HepG2 (cell line): ENCODE measurements around the gene SOAT2. TPM values are rescaled to one million over a fixed set of nuclear protein-coding genes. Genes with fewer than 3 reads are reported as not detected.
A peak's percentile ranks its signal among the peaks of the same experiment; 100 is the strongest.

ENCODE experiments used
- ATAC-seq: fragments of 200-7000 bp; cut with Tn5 transposase; 3 replicates; pipeline ENCODE4 v1.9.1; 2020; ENCODE audit warnings: mild to moderate bottlenecking, moderate library complexity
- BruUV-seq: library from RNA; stranded (reverse); fragments of 400-500 nt; replicated peaks from 2 replicates; lab custom pipeline; 2021; lab: Mats Ljungman, UMichigan
- CTCF ChIA-PET: fragments of 300-600 bp; formaldehyde crosslinking; extraction: SDS; loops from one replicate; lab custom pipeline; 2021; ENCODE audit warnings: low total read pairs, inconsistent platforms, low intra/inter-chr PET ratio; lab: Yijun Ruan, JAX
- POLR2A ChIA-PET: fragments of 350-600 bp; sonication (Branson Sonifier 250); formaldehyde crosslinking; loops from one replicate; lab custom pipeline; 2020; ENCODE audit warnings: antibody characterized with exemption, inconsistent platforms; lab: Yijun Ruan, JAX
- DNase-seq: peaks from one replicate; pipeline ENCODE4 v3.0.0-alpha.2; 2015; ENCODE audit warnings: low spot score
- FAIRE-seq: peaks from 3 replicates; lab custom pipeline; 2011; peaks lifted over from hg19 to GRCh38; lab: Jason Lieb, UNC
- H2AFZ ChIP-seq: one replicate; pipeline ENCODE4 v1.6.1; 2011; ENCODE audit warnings: low read length, inconsistent platforms
- H3K27ac ChIP-seq: fragments of 300-600 bp; 3 replicates; pipeline ENCODE4 v1.8.0; 2011; ENCODE audit warnings: mixed run types, mild to moderate bottlenecking, mixed read lengths, low read length, inconsistent platforms; ENCODE audit not compliant: insufficient read depth; ENCODE audit errors: extremely low read length
- H3K27me3 ChIP-seq, 2 experiments: fragments of 200-600 bp in 1 of 2; 2 replicates in 1 of 2; 3 replicates in 1 of 2; pipeline versions ENCODE4 v1.6.0 to v1.8.0; 2011; ENCODE audit warnings: low read length in 2 of 2, mild to moderate bottlenecking in 2 of 2, moderate library complexity in 2 of 2, inconsistent platforms in 1 of 2; ENCODE audit not compliant: insufficient read depth in 2 of 2, control insufficient read depth in 1 of 2
- H3K36me3 ChIP-seq, 2 experiments: fragments of 200-600 bp in 1 of 2; replicated peaks in 1 of 2; 2 replicates in 1 of 2; 3 replicates in 1 of 2; pipeline versions ENCODE4 v1.5.1 to v1.8.0; 2011; ENCODE audit warnings: low read length in 2 of 2, inconsistent platforms in 1 of 2; ENCODE audit not compliant: insufficient read depth in 2 of 2, control insufficient read depth in 1 of 2
- H3K4me1 ChIP-seq: 2 replicates; pipeline ENCODE4 v1.5.1; 2012; ENCODE audit warnings: low read length, inconsistent platforms; ENCODE audit not compliant: insufficient read depth
- H3K4me2 ChIP-seq: 2 replicates; pipeline ENCODE4 v1.6.0; 2011; ENCODE audit warnings: low read depth, low read length, inconsistent platforms
- H3K4me3 ChIP-seq, 3 experiments: fragments of 200-600 bp in 1 of 3; sonication (generic), shearing (Covaris generic) in 1 of 3; replicated peaks in 1 of 3; 2 replicates each; pipeline ENCODE4 v1.5.1; 2011 to 2016; ENCODE audit warnings: low read length in 3 of 3, inconsistent platforms in 2 of 3, low read depth in 2 of 3, mild to moderate bottlenecking in 2 of 3, control low read depth in 1 of 3, mixed read lengths in 1 of 3; ENCODE audit not compliant: insufficient read depth in 1 of 3
- H3K79me2 ChIP-seq: one replicate; pipeline ENCODE4 v1.6.1; 2011; ENCODE audit warnings: low read length, inconsistent platforms; ENCODE audit not compliant: insufficient read depth
- H3K9ac ChIP-seq: 2 replicates; pipeline ENCODE4 v1.6.0; 2011; ENCODE audit warnings: mild to moderate bottlenecking, low read depth, low read length, inconsistent platforms; ENCODE audit not compliant: insufficient read depth
- H3K9me3 ChIP-seq: 2 replicates; pipeline ENCODE4 v1.5.1; 2012; ENCODE audit warnings: mild to moderate bottlenecking, low read length
- H4K20me1 ChIP-seq: 2 replicates; pipeline ENCODE4 v1.6.0; 2011; ENCODE audit warnings: inconsistent platforms, mild to moderate bottlenecking, low read length, moderate library complexity; ENCODE audit not compliant: insufficient read depth
- BCL3 ChIP-seq: sonication (generic); formaldehyde crosslinking; IDR thresholded peaks from 2 replicates; pipeline ENCODE4 v1.5.1; 2020; ENCODE audit warnings: mild to moderate bottlenecking, missing genetic modification reagents, moderate library complexity
- CTCF ChIP-seq: sonication (generic); formaldehyde crosslinking; IDR thresholded peaks from 2 replicates; pipeline ENCODE4 v1.5.0; 2020; ENCODE audit warnings: mild to moderate bottlenecking, missing genetic modification reagents, moderate library complexity
- SRSF1 ChIP-seq: fragments of 200-400 bp; formaldehyde crosslinking; optimal IDR thresholded peaks from 2 replicates; pipeline ENCODE3; 2017; ENCODE audit warnings: mild to moderate bottlenecking, low read depth, low read length, moderate library complexity
- TEAD3 ChIP-seq: optimal IDR thresholded peaks from 2 replicates; pipeline ENCODE3; 2016; ENCODE audit warnings: borderline replicate concordance
- ZBTB7B ChIP-seq: sonication (generic); formaldehyde crosslinking; IDR thresholded peaks from 2 replicates; pipeline ENCODE4 v1.4.0; 2020; ENCODE audit warnings: missing genetic modification reagents
- ZNF263 ChIP-seq: sonication (generic); formaldehyde crosslinking; IDR thresholded peaks from 2 replicates; pipeline ENCODE4 v1.4.0; 2020; ENCODE audit warnings: missing genetic modification reagents
- WGBS: methylation state at CpG from one replicate; pipeline ENCODE4 v1.1.6; 2017; ENCODE audit warnings: low lambda C conversion rate; 5-methylcytosine and 5-hydroxymethylcytosine counted together
- in situ Hi-C: cut with HindIII; loops from 2 replicates; pipeline ENCODE4 v1.10.0; 2017; ENCODE audit warnings: low pct_unique_long_range_greater_than_20kb; ENCODE audit not compliant: extremely low pct_ligation_motif_present
- intact Hi-C: fragments of 100-400 bp; cut with micrococcal nuclease; formaldehyde crosslinking; loops from one replicate; pipeline ENCODE4 v1.10.0; 2022; ENCODE audit not compliant: unreplicated experiment
- polyA plus RNA-seq, 8 experiments: library from polyadenylated mRNA; depleted of rRNA in 3 of 8; stranded (reverse) in 7 of 8; unstranded in 1 of 8; fragments of >200 nt; fragmentation: Illumina TruSeq in 4 of 8; extraction: Trizol in 4 of 8; gene quantifications; 2 replicates each; pipeline versions ENCODE4 v1.2.1 to v1.2.3, GENCODE V29; 2011 to 2016; ENCODE audit warnings: low read depth in 4 of 8, missing spikeins in 1 of 8, mixed read lengths in 1 of 8; ENCODE audit not compliant: insufficient read depth in 1 of 8
- total RNA-seq, 5 experiments: library from RNA; depleted of rRNA; stranded (reverse); fragments of >200 nt; fragmentation: Illumina TruSeq; extraction: Trizol; gene quantifications; 2 replicates each; pipeline ENCODE4 v1.2.3, GENCODE V29; 2016; ENCODE audit warnings: low read depth in 1 of 5

The SOAT2 gene
- total and polyA plus RNA-seq, 2 of the 13 experiments (the other 11 are each of a cell fraction or from before 2014, with no cell fraction given): 14.9 to 108 TPM

- ChIA-PET POLR2A (interaction anchor here (0.7 to 3.6 kb wide), 3 partner anchors 12 to 48 kb away, joined by 3 to 42 read pairs (median 3); partner anchors contain the start of gene SPRYD3), CTCF (no interaction called here)
- ATAC-seq (no peak), FAIRE-seq (no peak), DNase-seq (no peak)
- Histone ChIP-seq H4K20me1 (no peaks in the 10 kb centered on the region), H3K4me1 (peaks cover 80% of the 10 kb centered on the region), H3K4me3 (peak overlapping the region; percentile 56 to 90 (median 78)), H2AFZ (no peak overlapping the region), H3K79me2 (no peaks in the 10 kb centered on the region), H3K27me3 (peaks cover 0 to 10% of the 10 kb centered on the region in 2 experiments; a peak in 3 of 5 replicates), H3K27ac (no peak overlapping the region), H3K9ac (peak overlapping the region; percentile 40; the same call in 1 of the 2 replicates), H3K36me3 (no peaks in the 10 kb centered on the region), H3K9me3 (no peaks in the 10 kb centered on the region), H3K4me2 (peak overlapping the region; percentile 94)
- intact Hi-C loops: no loop called here
- no peak for TF ChIP-seq CTCF (CRISPR knock-in tag)
- TF ChIP-seq ZBTB7B (CRISPR knock-in tag): peak; percentile 5; the same call in 1 of the 2 replicates
- TF ChIP-seq BCL3: 0 out of 2 replicates have a peak, but pooled peaks have one; percentile 5
- peak; percentile 21 for TF ChIP-seq TEAD3 (CRISPR knock-in tag)
- peak; percentile 23 for TF ChIP-seq SRSF1
- peak; percentile 92 for TF ChIP-seq ZNF263 (CRISPR knock-in tag)
- BruUV-seq: no TSS peak
- WGBS: 2% methylated on average over 9 of the region's 9 CpGs
- in situ Hi-C loops: no loop called here
Observed at GRCh38 chr12:53097207-53097563, 6.1 kb upstream of the SOAT2 start.
